ENCODE results near the gene VPS8. TPM values are rescaled to one million over a fixed set of nuclear protein-coding genes. Genes with fewer than 3 reads are reported as not detected.

VPS8 gene
- 74.3 and 76.7 TPM in 2 replicates for total RNA-seq

GRCh38 chr3:184811999-184812661 is at the start of gene VPS8:
Gene VPS8, plus strand, starts transcription at chr3:184812166. Its CDS starts 12,467 bp downstream, at chr3:184824633.

Other genes with a start within 250 kb of the VPS8 start
- 15.7 and 20.9 TPM in 2 replicates for gene MAGEF1, start 100.1 kb upstream of the VPS8 start, total RNA-seq